GM12875 (cell line): ENCODE measurements around the gene PRKRIP1.
"Not testable (repeated sequence)": the region's sequence is repeated elsewhere in the genome, so short reads cannot be mapped to it uniquely, and the experiment has no call there.

ENCODE experiments used
- H3K4me3 ChIP-seq: one replicate; pipeline ENCODE4 v1.5.1; 2011; ENCODE audit warnings: low read depth, low read length, control low read depth
- CTCF ChIP-seq: IDR thresholded peaks from 2 replicates; pipeline ENCODE4 v1.5.1; 2011; ENCODE audit warnings: low read depth, mild to moderate bottlenecking, control low read depth, inconsistent platforms, low read length, moderate library complexity, borderline replicate concordance; ENCODE audit not compliant: insufficient read depth

Gene PRKRIP1

GRCh38 chr7:102469972-102470825, 74.0 kb downstream of the PRKRIP1 start:
- no peak overlapping the region for H3K4me3 ChIP-seq
- TF ChIP-seq CTCF, result no peak

GRCh38 chr7:102471791-102472125, 75.6 kb downstream of the PRKRIP1 start:
- TF ChIP-seq CTCF, result no peak
- no peak overlapping the region for H3K4me3 ChIP-seq

GRCh38 chr7:102472126-102473041, 76.2 kb downstream of the PRKRIP1 start:
- no peak overlapping the region for H3K4me3 ChIP-seq
- TF ChIP-seq CTCF, result no peak

- no peak for TF ChIP-seq CTCF
- H3K4me3 ChIP-seq, result no peak overlapping the region
These were observed 77.3 kb downstream of the PRKRIP1 start for GRCh38 chr7:102473271-102473991.

- H3K4me3 ChIP-seq, result not testable (repeated sequence)
These were observed 78.0 kb downstream of the PRKRIP1 start for GRCh38 chr7:102474116-102474515.

GRCh38 chr7:102474736-102475435, 78.7 kb downstream of the PRKRIP1 start:
- H3K4me3 ChIP-seq, result not testable (repeated sequence)
